Muscle of arm (tissue), 12 donors: ENCODE data around the gene SINHCAF. TPM values are rescaled to one million over a fixed set of nuclear protein-coding genes. Genes with fewer than 3 reads are reported as not detected.

Experiments
- DNase-seq: peaks from one replicate; pipeline ENCODE4 v3.0.0-alpha.2; 2013
- polyA plus RNA-seq, 12 donors: library from polyadenylated mRNA; unstranded; fragments of 120-200 nt; gene quantifications; one replicate each; pipeline ENCODE4 v1.2.1, GENCODE V29; 2013; ENCODE audit not compliant: insufficient read length in 12 of 12

The SINHCAF gene
- polyA plus RNA-seq, 12 donors = 25.2 to 75.4 (median 40.1) TPM; not detected in 1

DNA sequence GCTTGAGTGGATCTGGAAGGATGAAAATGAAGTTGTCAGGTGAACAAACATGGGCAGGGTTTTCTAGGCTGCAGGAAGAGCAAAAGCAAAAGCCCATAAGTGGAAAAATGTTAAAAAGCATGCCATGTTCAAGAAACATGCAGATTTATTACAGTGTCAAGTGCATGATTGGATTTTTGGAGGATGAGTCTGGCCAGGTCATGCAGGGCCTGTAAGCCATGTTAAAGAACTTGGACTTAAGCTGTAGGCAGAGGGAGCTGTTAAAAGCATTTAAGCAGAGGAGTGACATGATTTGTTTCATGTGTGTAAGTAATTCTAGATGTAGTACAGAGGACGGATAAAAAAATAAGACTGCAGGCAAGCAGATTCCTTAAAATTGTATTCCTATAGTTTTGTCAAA, 16.3 kb upstream of the SINHCAF start:
- DNase-seq = no peak

- DNase-seq = no peak
Measured at GRCh38 chr12:31339831-31340622, 14.1 kb upstream of the SINHCAF start.

DNA sequence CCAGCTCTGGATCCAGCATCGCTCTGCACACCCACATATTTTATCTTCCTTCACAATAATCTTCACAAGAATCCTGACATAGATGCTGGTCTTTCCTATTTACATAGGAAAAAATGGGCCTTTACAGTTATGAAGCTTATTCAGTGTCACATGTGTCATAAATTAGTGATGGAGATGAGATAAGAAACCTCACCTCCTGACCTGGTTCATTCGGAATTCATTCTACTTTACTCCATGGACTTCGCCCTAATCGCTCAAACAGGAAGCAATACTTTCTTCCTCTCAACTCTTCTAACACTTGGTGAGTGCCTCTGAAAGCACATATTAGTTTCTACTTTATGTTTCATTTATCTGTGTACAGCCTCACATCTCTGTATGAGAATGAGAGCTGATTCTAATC, 12.0 kb upstream of the SINHCAF start:
- DNase-seq = no peak

DNA sequence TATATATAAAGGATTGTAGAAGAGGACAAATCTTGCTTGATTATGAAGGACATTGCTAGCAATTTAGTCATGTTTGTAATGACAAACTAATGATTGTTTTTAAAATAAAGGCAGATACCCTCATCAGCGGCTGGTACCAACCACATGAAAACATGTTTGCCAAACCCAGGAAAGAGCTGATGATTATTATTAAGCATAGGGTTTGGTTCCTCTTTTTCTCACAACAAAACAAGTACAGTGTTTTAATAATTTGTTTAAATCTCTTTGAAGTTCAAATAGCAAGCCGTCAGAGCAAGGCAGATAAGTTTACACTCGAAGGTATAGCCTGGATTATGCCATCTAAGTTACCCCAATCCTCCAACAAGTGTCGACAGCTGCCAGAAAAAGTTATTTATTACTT, 5.3 kb upstream of the SINHCAF start:
- DNase-seq = no peak

DNA sequence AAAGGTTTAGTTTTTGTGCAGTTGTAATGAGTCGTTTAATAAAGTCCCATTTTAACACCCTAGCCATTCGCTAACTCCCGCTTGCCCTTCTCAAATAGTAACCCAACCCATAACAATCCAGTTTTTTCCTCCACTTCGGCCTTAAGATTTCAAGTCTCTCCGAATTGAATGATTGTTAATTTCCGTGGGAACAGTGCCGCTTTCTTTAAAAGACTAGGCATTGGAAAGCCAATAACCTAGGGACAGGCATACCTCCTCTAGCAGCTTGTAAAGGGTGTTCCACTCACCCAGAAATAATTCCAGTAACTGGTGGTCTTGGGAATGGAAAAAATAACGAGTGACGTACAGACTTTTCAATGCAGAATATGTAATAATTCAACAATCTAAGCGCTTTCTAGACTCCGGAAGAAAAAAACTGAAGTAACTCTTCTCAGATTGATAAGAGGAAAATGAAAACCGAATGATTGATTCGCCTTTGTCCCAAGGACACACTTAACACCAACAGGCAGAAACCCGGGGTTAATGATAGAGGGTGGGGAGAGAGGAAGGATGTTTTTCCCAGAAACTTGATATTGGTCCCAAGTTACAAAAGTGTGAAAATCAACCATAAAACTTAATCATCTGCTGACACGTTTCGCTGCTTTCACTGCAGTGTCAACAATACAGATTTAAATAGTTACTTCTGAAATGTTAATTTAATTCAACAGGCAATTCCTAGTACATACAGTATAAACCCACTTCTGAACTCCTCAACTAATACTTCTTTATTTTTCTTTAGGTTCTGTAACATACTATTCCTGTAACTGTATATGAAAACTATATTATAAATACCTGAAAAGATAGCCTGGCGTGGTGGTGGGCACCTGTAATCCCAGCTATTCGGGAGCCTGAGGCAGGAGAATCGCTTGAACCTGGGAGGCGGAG, 1.0 kb upstream of the SINHCAF start:
- DNase-seq = peak; percentile 27

DNA sequence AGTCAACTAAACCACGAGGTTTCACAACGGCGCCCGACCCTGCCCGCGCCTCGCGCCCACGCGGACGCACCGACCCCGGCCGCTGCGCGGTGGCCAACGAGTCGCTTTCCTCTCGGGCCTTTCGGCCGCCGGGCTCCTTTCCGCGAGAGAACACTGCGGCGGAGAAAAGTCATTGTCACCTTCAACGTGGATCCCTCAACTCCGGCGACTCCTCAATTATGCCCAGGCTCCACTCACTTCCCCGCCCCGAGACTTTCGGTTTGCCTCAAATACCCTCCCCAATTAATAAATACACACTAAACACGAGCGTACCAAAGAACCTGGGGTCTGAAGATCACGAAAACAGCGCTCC, 450 bp downstream of the SINHCAF start:
- DNase-seq = no peak

- DNase-seq = peak; percentile 60
Measured at GRCh38 chr12:31324845-31325523, 966 bp downstream of the SINHCAF start.

- DNase-seq = peak; percentile 60
Measured at GRCh38 chr12:31324116-31324844, 1.7 kb downstream of the SINHCAF start.

DNA sequence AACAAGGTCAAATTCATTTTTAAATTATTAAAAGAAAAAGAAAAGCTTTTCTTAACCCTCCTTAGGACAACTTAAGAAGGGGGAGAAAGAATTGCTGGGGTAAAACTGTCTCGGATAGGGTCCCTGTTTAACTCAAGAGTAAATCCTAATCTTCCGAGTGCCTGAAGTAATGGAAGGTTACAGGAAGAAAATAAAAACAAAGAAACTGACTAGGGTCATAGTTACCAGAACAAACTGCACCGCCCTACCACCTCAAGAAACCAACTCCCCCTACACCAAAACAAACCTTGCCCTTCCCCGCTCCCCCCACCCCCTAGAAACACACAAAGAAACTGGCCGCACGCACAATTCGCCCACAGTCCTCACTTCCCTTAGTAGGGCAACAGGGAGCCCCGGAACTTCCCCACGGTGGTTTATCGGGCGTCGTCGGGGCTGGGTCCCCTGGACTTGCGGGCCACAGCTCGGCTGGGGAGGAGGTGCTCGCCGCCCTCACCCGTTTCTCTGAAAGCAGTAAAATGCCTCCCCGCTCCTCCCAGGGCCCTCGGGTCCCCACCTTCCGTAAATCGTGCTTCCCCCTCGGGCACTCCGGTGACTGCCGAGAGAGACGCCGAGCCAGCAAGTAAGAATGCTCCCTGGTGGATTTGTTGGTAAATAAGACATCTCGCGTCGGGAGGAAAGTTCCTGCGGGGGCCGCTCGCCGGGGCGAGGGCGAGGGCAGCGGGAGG, 2.4 kb downstream of the SINHCAF start:
- DNase-seq = peak; percentile 31

DNA sequence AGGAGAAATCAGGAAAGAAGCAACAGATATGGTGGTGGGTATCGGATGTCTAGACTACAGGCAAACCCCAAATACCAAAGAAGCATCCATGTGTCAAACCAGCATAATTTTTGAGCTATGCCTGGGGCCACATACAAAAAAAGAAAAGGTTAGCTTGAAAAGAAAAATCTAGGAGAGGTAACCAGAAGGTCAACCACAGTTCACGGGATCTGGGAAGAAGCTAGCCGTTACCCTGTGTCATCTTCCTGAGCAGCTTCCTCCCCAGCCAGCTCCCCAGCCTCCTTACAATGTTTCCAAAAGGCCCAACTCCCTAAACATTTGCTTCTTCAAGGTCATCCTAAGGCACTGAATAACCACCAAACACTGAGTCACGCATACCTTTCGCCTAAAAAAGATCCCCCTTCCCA, 3.1 kb downstream of the SINHCAF start:
- no peak for DNase-seq

- DNase-seq = no peak
Measured at GRCh38 chr12:31321897-31322228, 4.1 kb downstream of the SINHCAF start.

GRCh38 chr12:31321186-31321896, 4.6 kb downstream of the SINHCAF start:
- DNase-seq = no peak

DNA sequence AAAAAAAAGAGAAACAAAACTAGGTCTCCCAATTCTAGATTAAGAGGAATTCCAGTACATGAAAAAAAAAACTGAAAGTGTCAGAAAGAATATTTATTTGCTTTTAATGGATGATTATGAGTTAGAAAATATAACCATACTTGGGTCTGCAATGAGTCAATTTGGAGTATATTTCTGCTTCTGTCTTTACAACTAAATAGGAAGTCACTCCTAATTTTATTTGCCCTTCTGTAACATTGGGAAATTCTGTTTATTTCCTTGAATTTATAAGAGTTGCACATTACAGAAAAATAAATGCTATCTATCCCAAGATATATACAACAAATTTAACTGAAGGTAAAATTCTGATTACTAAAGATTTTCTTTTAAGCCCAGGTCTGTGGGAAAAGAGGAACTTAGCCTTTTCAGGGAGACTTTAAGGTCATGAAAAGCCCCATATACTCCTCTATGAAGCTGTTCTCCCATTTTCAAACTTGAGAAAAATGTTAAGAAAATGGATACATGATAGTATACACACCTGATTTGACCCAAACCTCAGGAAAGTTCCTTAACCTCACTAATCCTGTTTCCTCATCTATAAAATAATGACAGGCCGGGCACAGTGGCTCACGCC, 7.2 kb downstream of the SINHCAF start:
- no peak for DNase-seq

- DNase-seq = peak; percentile 21
Measured at GRCh38 chr12:31317471-31318395, 8.2 kb downstream of the SINHCAF start.

- DNase-seq = no peak
Measured at GRCh38 chr12:31316891-31317290, 9.1 kb downstream of the SINHCAF start.

DNA sequence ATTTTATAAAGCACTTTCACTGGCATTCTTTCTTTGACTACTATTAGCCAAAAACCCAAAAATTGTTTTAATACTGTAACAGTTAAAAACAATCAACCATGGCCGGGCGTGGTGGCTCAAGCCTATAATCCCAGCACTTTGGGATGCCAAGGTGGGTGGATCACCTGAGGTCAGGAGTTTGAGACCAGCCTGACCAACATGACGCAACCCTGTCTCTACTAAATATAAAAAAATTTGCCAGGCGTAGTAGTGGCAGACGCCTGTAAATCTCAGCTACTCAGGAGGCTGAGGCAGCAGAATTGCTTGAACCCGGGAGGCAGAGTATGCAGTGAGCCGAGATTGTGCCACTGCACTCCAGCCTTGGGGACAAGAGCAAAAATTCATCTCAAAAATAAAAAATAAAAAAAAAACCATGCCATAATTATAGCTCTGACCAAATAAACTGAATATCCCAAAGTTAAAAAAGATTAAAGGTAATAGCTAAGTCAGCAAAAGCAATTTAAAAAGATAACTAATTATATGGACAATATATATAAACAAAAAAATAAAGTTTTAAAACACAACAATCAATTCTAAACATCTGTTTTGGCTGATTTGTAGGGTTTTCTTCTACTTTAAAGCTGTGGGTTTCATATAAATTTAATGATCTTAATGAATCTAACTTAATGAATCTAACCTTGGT, 10.0 kb downstream of the SINHCAF start:
- no peak for DNase-seq

- DNase-seq = no peak
Measured at GRCh38 chr12:31315044-31315715, 10.8 kb downstream of the SINHCAF start.

GRCh38 chr12:31312431-31312830, 13.5 kb downstream of the SINHCAF start:
- no peak for DNase-seq
